Anterior cingulate cortex (tissue), 58 donors: ENCODE data around the gene USP27X.

Experiments
- DNase-seq, 58 donors: peaks; one replicate each; lab custom pipeline; 2025; lab: John Stamatoyannopoulos, UW

Gene USP27X

GRCh38 chrX:49878834-49879655, at the start of gene USP27X:
Gene USP27X, plus strand, starts transcription at chrX:49879484. Its CDS starts 824 bp downstream, at chrX:49880308.
- peak; percentile 10 to 88 (median 71) for DNase-seq

GRCh38 chrX:49838374-49838773, 40.9 kb upstream of the USP27X start:
- DNase-seq, result peak in 13 of 58 donors; percentile 0 to 12 (median 1)

- peak in 52 of 58 donors; percentile 1 to 84 (median 36) for DNase-seq
Measured at GRCh38 chrX:49840679-49841078, 38.6 kb upstream of the USP27X start.

- DNase-seq, result no peak
Measured at GRCh38 chrX:49842621-49843020, 36.7 kb upstream of the USP27X start.

GRCh38 chrX:49844611-49845010, 34.7 kb upstream of the USP27X start:
- peak in 51 of 58 donors; percentile 0 to 80 (median 37) for DNase-seq

- DNase-seq, result no peak
Measured at GRCh38 chrX:49845701-49846403, 33.4 kb upstream of the USP27X start.

GRCh38 chrX:49846522-49846921, 32.8 kb upstream of the USP27X start:
- DNase-seq, result no peak

- no peak for DNase-seq
Measured at GRCh38 chrX:49848275-49848674, 31.0 kb upstream of the USP27X start.

- DNase-seq, result no peak
Measured at GRCh38 chrX:49850028-49850427, 29.3 kb upstream of the USP27X start.

- no peak for DNase-seq
Measured at GRCh38 chrX:49853661-49854060, 25.6 kb upstream of the USP27X start.

GRCh38 chrX:49856819-49857218, 22.5 kb upstream of the USP27X start:
- no peak for DNase-seq

- no peak for DNase-seq
Measured at GRCh38 chrX:49858341-49858740, 20.9 kb upstream of the USP27X start.

GRCh38 chrX:49859491-49859890, 19.8 kb upstream of the USP27X start:
- DNase-seq, result no peak

GRCh38 chrX:49860867-49861535, 18.3 kb upstream of the USP27X start:
- DNase-seq, result no peak

GRCh38 chrX:49862093-49862492, 17.2 kb upstream of the USP27X start:
- DNase-seq, result no peak

GRCh38 chrX:49868739-49869138, 10.5 kb upstream of the USP27X start:
- DNase-seq, result no peak

- DNase-seq, result peak in 11 of 58 donors; percentile 0 to 39 (median 2)
Measured at GRCh38 chrX:49876750-49877149, 2.5 kb upstream of the USP27X start.

- DNase-seq, result peak in 3 of 58 donors; percentile 1 to 23 (median 1)
Measured at GRCh38 chrX:49877397-49878101, 1.7 kb upstream of the USP27X start.

GRCh38 chrX:49878128-49878833, 1.0 kb upstream of the USP27X start:
- peak in 20 of 58 donors; percentile 1 to 55 (median 26) for DNase-seq
